ENCODE measurements around the gene PITPNC1.

DNA sequence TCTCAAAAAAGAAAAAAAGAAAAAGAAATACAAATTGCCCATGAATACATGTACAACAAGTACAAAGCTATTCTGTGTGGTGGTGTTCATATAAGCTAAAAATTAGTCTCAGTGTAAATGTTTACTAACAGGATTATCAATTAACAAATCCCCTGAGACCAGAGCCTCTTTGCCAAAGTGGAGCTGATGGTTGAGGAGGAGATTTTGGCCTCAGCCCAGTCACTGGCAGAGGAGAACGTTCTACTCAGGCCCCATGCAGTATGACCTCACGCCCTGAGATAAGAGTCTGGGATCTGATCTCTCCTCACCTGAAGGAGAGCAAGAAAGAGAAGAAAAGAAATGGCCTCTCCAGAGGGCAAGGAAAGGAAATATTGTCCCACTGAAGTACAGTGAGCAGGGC, 305.1 kb downstream of the PITPNC1 start:
- TF ChIP-seq, protein P1, sequence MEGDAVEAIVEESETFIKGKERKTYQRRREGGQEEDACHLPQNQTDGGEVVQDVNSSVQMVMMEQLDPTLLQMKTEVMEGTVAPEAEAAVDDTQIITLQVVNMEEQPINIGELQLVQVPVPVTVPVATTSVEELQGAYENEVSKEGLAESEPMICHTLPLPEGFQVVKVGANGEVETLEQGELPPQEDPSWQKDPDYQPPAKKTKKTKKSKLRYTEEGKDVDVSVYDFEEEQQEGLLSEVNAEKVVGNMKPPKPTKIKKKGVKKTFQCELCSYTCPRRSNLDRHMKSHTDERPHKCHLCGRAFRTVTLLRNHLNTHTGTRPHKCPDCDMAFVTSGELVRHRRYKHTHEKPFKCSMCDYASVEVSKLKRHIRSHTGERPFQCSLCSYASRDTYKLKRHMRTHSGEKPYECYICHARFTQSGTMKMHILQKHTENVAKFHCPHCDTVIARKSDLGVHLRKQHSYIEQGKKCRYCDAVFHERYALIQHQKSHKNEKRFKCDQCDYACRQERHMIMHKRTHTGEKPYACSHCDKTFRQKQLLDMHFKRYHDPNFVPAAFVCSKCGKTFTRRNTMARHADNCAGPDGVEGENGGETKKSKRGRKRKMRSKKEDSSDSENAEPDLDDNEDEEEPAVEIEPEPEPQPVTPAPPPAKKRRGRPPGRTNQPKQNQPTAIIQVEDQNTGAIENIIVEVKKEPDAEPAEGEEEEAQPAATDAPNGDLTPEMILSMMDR (IDR thresholded peaks at IDR 0.05 in 4 of 5, conservative IDR thresholded peaks at IDR 0.05 in 1 of 5): no peak
- no peak for TF ChIP-seq POLR2A (IDR thresholded peaks at IDR 0.05)

All from gastrocnemius medialis (tissue), 4 donors.